Mesodermal cell (in vitro differentiated cells): ENCODE data around the gene ADGRB3.

Source experiments
- H3K27ac ChIP-seq: 2 replicates; pipeline ENCODE4 v1.7.0; 2013; ENCODE audit warnings: mild to moderate bottlenecking, low read depth, low read length, moderate library complexity; ENCODE audit not compliant: severe bottlenecking
- H3K36me3 ChIP-seq: 2 replicates; pipeline ENCODE4 v1.7.1; 2013; ENCODE audit warnings: mild to moderate bottlenecking, low read length, moderate library complexity; ENCODE audit not compliant: control insufficient read depth, insufficient read depth
- H3K4me1 ChIP-seq: one replicate; pipeline ENCODE4 v1.7.1; 2013; ENCODE audit warnings: mild to moderate bottlenecking, low read length; ENCODE audit not compliant: insufficient read depth, control insufficient read depth, poor library complexity, severe bottlenecking
- H3K4me3 ChIP-seq: 2 replicates; pipeline ENCODE4 v1.7.0; 2013; ENCODE audit warnings: low read length, control low read depth, mild to moderate bottlenecking; ENCODE audit not compliant: insufficient read depth, poor library complexity, severe bottlenecking; ENCODE audit errors: extremely low read depth
- H3K9me3 ChIP-seq: 2 replicates; pipeline ENCODE4 v1.7.1; 2013; ENCODE audit warnings: mild to moderate bottlenecking, low read length, moderate library complexity; ENCODE audit not compliant: control insufficient read depth
- WGBS, 2 experiments: methylation state at CpG; one replicate each; pipeline ENCODE4 v1.1.5; 2013; ENCODE audit warnings: missing lambda C conversion rate in 2 of 2; ENCODE audit not compliant: insufficient coverage in 2 of 2; 5-methylcytosine and 5-hydroxymethylcytosine counted together

Gene ADGRB3

DNA sequence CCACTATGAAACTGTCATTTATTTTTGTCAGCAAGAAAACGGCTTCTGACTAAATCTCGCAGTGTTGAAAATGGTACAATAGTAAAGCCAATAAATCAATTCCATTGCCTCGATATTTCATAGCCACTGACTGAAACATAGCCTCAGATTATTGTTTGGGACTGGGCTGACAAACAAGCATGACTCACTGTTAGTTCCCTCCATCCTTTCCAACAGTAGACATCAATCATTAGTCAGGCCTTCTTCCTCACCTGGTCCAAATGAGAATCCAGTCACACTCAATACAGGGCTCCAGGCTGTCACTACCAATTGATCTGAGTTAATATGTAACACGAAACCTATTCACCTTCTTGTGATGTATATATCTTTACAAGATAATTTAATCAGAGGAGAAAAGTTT, 66.1 kb downstream of the ADGRB3 start:
- Histone ChIP-seq H3K27ac (no peak overlapping the region), H3K9me3 (no peaks in the 10 kb centered on the region), H3K36me3 (no peaks in the 10 kb centered on the region), H3K4me3 (no peak overlapping the region), H3K4me1 (no peaks in the 10 kb centered on the region)
- 100% methylated on average over 2 of the region's 4 CpGs; no CpG with 5 or more reads in 1 of the 2 experiments for WGBS, 2 experiments

DNA sequence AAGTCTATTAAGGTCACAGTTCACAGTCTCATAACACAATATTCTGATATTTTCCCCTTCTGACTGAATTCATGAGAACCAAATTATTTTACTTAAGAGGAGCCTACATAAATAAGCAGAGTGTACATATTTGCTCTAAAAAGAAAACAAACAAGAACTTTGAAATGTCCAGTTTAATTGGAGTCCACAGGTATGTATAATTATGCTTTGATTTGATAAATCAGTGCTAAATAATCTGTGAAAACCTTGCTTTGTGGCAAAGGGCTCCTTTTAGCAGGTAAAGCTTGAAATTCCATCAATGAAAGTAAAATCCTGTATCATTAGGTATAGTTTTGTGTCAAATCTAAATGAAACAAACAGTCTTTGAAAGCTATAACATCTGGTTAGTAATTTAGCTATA, 69.4 kb downstream of the ADGRB3 start:
- H3K4me1 ChIP-seq, result no peaks in the 10 kb centered on the region
- no peak overlapping the region for H3K27ac ChIP-seq
- no peaks in the 10 kb centered on the region for H3K9me3 ChIP-seq
- H3K4me3 ChIP-seq, result no peak overlapping the region
- H3K36me3 ChIP-seq, result no peaks in the 10 kb centered on the region

DNA sequence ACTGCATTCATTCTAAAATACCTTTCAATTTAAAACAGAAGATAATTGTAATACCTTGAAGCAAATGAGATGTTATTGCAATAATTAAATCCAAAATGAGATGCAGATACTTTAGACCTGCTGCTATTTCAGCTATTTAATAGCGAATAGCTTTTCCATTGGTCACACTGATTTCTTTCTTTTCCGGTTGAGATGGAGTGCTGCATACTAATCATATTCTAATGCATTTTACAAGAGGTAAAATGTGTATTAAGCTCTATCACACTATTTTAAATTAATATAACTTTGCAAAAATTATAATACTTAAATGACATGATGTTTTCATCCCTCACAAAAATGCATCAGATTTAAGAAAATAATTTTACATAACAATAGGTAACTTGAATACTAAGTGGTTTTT, 74.0 kb downstream of the ADGRB3 start:
- Histone ChIP-seq H3K4me3 (no peak overlapping the region), H3K27ac (no peak overlapping the region), H3K9me3 (no peaks in the 10 kb centered on the region), H3K4me1 (no peaks in the 10 kb centered on the region), H3K36me3 (no peaks in the 10 kb centered on the region)
- WGBS, 2 experiments, result no CpG with 5 or more reads among the region's 2 CpGs

DNA sequence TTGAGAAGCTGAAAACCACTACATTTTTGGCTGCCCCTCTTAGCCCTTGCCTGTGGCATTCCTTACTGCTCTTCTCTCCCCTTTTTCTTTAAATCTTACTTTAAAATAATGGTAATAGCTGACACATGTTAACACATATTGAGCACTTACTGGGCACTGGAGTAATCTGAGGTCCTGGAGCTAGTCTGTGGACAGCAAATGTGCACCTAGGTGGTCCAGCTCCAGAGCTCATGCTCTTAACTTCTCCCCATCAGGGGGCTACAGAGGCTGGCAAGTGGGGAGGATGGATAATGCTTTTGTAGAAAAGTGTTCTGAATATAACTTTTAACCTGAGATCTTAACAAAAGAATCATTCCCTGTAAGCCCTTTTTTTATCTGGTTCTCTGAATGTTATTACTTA, 74.8 kb downstream of the ADGRB3 start:
- Histone ChIP-seq H3K4me3 (no peak overlapping the region), H3K27ac (no peak overlapping the region), H3K4me1 (no peaks in the 10 kb centered on the region), H3K36me3 (no peaks in the 10 kb centered on the region), H3K9me3 (no peaks in the 10 kb centered on the region)

DNA sequence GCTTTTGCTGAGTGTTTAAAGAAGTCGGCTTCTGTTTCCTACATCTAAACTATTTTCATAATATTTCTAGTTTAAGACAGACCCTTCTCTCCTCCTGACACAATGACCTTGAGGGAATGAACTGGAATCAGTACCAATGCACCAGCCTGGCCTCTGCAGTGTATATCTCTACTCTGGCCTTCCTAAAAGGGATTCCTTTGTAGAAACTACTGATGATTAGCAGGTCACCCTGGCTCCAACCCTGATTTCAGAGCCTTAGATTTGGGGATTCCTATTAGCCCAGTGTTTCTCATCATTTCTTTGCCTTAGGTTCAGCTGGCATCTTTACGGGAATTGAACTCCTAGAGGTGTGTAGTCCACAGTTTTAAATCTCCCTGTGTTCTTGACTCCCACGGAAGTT, 75.4 kb downstream of the ADGRB3 start:
- WGBS, 2 experiments, result 88% methylated on average over 2 of the region's 3 CpGs; no CpG with 5 or more reads in 1 of the 2 experiments
- Histone ChIP-seq H3K27ac (no peak overlapping the region), H3K4me3 (no peak overlapping the region), H3K4me1 (no peaks in the 10 kb centered on the region), H3K9me3 (no peaks in the 10 kb centered on the region), H3K36me3 (no peaks in the 10 kb centered on the region)

DNA sequence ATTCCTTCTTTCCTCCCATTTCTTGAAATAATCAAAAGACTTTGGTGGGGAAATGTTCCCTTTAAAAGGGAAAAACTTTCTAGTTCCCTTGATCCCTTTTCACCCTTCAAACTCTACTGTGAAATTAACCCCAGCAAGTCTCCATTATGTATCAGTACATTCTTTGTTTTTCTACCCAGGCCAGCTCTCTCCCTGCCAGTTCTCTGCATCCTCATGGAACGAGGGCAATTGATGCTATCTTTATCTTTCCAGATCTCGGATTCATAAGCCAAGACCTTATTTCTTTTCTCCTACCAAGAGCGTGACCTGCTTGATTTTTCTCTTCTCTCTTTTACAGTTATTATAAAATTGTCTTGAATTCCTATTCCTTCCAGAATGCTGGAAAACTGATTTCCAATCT, 75.8 kb downstream of the ADGRB3 start:
- no peak overlapping the region for H3K4me3 ChIP-seq
- WGBS, 2 experiments, result 68 to 90% methylated on average over 2 of the region's 3 CpGs
- H3K27ac ChIP-seq, result no peak overlapping the region
- H3K4me1 ChIP-seq, result no peaks in the 10 kb centered on the region
- H3K36me3 ChIP-seq, result no peaks in the 10 kb centered on the region
- no peaks in the 10 kb centered on the region for H3K9me3 ChIP-seq

DNA sequence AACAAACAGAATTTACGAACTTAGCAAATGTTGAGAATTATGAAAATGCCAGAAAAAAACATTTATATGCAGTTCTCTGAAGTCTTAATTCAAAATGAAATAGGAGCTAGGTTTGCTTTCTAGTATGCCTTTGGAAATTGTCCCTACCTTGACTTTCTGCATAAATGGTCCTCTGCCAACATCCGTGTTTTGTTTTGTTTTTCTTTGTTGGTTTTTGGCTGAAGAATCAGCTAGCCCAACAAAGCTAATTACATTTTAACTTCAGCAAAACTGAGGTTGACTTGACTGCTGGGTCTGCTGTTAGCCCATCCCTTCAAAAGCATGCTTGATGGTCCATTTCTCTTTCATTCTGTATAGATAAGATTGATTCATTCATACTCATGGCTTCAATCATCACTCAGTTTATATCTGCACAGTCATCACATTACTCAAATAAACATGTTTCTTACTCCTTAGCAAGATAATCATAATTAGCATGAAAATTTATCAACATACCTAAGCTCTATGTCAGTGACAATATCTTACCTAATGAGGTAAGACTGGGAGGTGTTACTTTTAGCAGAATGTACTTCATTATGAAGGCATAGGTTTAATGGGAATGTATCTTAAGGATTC, 76.4 kb downstream of the ADGRB3 start:
- no peak overlapping the region for H3K4me3 ChIP-seq
- no peaks in the 10 kb centered on the region for H3K4me1 ChIP-seq
- no CpG with 5 or more reads among the region's 2 CpGs for WGBS, 2 experiments
- no peak overlapping the region for H3K27ac ChIP-seq
- H3K9me3 ChIP-seq, result no peaks in the 10 kb centered on the region
- no peaks in the 10 kb centered on the region for H3K36me3 ChIP-seq

DNA sequence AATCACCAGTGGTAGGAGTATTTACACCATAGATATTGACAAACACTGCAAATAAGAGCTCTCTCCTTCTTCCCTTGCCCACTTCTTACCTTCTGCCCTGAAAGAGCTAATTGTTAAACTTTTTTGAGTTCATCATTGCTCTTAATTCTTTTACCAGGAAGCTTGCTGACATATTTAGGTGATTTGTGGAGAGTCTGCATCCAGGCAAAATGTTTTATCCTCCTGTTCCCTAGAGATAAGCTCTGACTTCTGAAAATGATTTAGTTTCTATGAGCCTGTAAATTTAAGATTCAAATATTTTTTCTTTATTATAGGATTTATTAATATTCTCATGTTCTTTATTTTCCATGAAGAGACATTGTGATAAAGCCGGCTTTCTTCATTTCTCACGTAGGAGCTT, 81.5 kb downstream of the ADGRB3 start:
- H3K4me3 ChIP-seq, result no peak overlapping the region
- no peaks in the 10 kb centered on the region for H3K36me3 ChIP-seq
- no CpG with 5 or more reads among the region's 2 CpGs for WGBS, 2 experiments
- no peak overlapping the region for H3K27ac ChIP-seq
- H3K9me3 ChIP-seq, result no peaks in the 10 kb centered on the region
- no peaks in the 10 kb centered on the region for H3K4me1 ChIP-seq

DNA sequence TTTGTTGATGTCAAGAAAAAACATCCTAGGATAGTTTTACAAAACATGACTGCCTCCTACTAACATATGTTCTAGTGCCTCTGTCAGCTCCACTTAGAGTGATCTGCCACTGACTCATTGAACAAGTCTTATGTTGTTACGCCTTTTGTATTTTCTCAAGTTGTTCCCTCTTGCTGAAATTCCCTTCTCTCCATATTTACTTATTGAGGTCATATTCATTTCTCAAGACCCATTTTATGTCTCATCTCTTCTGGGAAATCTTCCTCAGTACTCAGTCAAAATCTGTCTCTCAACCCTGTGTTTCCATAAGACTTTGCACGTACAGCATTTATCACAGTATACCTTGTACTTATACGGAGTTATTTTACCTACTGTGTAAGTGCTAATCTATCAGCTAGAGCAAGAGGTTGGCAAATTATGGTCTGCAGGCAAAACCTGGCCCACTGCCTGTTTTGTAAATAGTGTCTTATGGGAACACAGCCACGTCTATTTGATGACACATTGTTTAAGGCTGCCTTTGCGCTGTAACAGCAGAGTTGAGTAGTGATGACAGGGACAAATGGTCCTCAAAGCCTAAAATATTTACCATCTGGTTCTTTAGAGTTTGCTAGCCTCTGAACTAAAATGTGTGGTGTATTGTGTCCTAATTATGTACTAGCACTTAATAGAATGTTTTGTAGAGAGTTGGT, 83.4 kb downstream of the ADGRB3 start:
- Histone ChIP-seq H3K36me3 (no peaks in the 10 kb centered on the region), H3K9me3 (no peaks in the 10 kb centered on the region), H3K27ac (no peak overlapping the region), H3K4me1 (no peaks in the 10 kb centered on the region), H3K4me3 (no peak overlapping the region)
- WGBS, 2 experiments, result 94 to 95% methylated on average over 4 of the region's 5 CpGs

DNA sequence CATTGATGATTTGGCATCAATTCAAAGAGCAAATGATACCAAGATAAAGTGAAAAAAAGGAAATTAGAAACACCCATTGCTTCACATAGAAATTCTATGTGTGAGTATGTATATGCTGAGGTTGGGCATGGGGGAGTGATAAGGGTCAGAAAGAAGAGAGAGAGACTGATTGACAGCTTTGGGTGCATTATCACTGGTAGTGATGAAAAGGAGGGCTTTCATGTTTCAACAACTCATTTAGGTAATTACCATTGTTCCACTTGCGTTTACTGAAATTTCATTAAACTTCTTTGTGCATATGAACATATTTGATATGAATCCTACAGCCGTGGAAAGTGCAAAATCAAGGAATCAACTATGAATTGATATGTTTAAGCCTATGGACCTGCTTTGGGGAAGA, 84.7 kb downstream of the ADGRB3 start:
- WGBS, 2 experiments, result 72 to 91% methylated on average over 1 to 2 of the region's 2 CpGs
- Histone ChIP-seq H3K27ac (no peak overlapping the region), H3K4me1 (no peaks in the 10 kb centered on the region), H3K9me3 (no peaks in the 10 kb centered on the region), H3K4me3 (no peak overlapping the region), H3K36me3 (no peaks in the 10 kb centered on the region)

DNA sequence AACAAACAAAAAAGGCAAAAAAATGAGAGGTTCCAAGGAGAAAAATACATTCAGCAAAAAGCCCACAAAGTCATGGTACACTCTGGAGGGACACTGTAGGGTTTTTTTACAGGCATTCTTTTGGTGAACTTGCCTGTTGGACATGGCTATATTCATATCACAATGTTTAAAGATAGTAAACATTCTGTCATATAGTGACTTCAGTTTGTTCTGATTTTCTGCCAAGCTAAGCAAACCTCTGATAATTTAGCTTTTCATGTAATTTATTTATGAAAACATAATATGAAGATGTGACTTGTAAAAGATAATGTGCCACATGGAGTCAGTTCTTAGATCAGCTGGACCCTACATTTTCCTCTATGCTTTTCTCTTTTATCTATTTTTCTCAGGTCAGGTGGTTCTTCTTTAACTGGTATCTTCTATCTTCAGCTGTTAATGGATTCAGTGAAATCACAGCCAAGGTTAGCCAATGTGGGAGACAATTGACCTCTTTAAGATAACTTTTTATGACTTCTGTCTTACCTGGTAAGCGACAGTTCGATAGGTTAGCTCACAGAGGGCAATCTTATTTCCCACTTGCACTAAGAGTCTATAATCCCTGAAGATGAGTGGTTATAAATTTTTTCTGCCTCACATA, 87.9 kb downstream of the ADGRB3 start:
- Histone ChIP-seq H3K27ac (no peak overlapping the region), H3K36me3 (no peaks in the 10 kb centered on the region), H3K4me1 (no peaks in the 10 kb centered on the region), H3K4me3 (no peak overlapping the region), H3K9me3 (no peaks in the 10 kb centered on the region)
- 100% methylated on average over 2 of the region's 2 CpGs; no CpG with 5 or more reads in 1 of the 2 experiments for WGBS, 2 experiments
